HG03066 (cell line): ENCODE data around the gene DEPDC1.
"Not testable (repeated sequence)": the region's sequence is repeated elsewhere in the genome, so short reads cannot be mapped to it uniquely, and the experiment has no call there.

ENCODE experiments used
- ATAC-seq: cut with Tn5 transposase; IDR thresholded peaks from one replicate; pipeline ENCODE4 v1.9.1; 2021; ENCODE audit warnings: low read depth; ENCODE audit not compliant: unreplicated experiment

The DEPDC1 gene

GRCh38 chr1:68479501-68479900 is 17.4 kb downstream of the DEPDC1 start:
- no peak for ATAC-seq

GRCh38 chr1:68478662-68479061 is 18.2 kb downstream of the DEPDC1 start:
- no peak for ATAC-seq

DNA sequence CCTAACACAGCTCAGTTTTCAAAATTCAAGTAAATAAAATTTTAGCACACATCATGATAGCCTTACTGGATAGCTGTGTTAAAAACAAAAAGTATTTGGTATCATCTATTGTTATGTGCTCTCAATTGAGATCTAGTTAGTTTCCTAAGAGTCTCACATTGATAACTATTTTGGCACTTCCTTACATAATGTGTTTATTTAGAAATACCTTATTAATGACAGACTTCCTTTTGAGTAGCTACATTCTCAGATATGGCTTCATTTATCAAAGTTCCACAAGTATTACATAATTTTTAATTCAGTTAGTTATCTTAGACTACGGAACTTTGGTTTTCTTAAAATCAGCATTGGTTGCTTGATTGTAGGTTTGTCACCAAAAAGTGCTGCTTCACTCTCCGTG is 20.3 kb downstream of the DEPDC1 start:
- ATAC-seq: not testable (repeated sequence)

GRCh38 chr1:68473060-68473459 is 23.8 kb downstream of the DEPDC1 start:
- ATAC-seq: no peak

DNA sequence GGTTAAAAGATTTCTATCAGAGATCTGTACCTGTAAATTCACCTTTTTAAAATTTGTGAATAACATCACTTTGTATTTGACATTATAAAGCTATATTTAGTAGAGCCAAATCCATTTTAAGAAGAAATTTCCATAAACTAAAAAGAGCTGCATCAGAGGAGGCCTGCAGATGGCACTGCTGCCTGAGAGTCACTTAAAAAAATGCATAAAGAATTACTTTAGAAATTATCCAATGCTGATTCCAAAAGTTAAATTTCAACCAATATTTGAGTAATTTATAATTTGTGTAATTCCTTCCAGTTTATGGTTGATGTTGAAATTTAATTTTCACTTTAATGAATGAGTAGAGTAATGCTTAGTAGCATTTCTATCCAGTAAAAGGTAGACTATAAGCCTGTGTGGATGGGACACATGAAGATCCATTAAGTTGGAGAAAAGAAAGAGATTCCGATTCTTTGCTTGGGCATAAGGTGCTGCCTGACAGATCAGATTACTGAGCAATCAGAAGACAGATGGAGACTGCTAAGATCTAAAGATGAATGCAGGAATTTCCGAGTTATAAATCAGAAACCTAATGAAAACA is 26.4 kb downstream of the DEPDC1 start:
- no peak for ATAC-seq

- no peak for ATAC-seq
These were observed 32.0 kb downstream of the DEPDC1 start for GRCh38 chr1:68464891-68465290.

DNA sequence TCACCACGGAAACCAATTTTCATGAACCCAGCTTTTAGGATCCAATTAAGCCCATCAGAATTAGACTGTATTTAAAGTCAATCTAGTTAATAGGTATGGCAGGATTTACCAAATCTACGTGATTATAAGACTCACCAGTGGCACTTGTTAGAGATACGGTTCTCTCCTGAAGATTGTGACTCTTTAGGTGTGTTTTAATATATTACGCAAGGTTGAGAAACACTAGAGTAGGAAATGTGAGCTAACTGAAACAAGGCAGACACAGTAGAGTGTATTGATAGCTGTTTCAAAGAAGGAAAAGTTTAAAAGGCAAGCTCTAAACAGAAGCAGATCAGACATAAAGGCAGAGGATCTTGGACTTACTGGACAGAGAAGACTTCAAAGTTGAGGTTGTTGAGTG is 35.9 kb downstream of the DEPDC1 start:
- ATAC-seq: no peak

DNA sequence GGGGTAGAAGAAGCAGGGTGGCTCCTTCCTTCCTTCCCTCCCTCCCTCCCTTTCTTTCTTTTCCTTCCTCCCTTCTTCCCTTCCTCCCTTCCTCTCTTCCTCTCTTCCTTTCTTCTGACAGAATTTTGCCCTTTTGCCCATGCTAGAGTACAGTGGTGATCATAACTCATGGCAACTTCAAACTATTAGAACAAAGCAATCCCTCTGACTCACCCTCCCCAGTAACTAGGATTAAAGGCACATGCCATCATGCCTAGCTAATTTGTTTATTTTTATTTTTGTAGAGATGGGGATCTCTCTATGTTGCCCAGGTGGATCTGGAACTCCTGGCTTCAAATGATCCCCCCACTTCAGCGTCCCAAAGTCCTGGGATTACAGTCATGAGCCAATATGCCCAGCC is 37.1 kb downstream of the DEPDC1 start:
- no peak for ATAC-seq

- no peak for ATAC-seq
These were observed 37.8 kb downstream of the DEPDC1 start for GRCh38 chr1:68459091-68459490.

DNA sequence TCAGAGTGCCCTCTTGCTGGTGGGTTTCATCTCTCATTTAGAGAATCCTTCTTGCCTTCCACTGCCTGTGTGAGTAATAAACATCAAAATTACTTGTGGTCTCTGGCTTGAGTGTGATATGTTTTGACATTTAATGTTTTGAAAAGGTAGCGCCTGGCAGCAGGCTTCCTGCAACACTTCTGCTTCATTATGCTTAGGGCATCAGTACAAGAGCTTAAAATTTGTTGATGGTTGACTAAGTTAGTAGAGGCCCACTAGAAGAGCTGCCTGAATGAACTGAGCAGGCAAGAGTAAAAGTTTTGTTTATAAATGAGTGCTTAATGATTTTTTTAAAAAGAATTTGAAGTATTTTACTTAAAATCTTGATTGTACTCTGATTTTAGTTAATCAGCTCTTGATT is 40.7 kb downstream of the DEPDC1 start:
- ATAC-seq: no peak

DNA sequence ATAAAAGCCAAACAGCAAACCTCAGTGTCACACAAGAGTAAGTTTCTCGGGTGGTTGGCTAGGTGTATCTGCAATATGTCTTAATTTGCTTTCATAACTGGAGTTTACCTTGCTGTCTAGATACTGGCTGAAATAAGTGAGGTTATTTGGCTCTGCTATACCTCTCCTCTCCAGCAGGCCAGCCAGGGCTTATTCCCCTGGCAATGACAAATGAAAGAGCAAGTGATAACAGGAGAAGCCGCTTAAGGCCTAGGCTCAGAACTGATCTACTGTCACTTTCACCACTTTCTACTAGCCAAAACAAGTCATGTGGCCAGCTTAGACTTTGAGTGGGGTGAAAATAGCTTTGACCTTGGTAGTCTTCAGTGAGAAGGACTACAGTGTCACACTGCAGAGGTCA is 42.3 kb downstream of the DEPDC1 start:
- ATAC-seq: no peak

DNA sequence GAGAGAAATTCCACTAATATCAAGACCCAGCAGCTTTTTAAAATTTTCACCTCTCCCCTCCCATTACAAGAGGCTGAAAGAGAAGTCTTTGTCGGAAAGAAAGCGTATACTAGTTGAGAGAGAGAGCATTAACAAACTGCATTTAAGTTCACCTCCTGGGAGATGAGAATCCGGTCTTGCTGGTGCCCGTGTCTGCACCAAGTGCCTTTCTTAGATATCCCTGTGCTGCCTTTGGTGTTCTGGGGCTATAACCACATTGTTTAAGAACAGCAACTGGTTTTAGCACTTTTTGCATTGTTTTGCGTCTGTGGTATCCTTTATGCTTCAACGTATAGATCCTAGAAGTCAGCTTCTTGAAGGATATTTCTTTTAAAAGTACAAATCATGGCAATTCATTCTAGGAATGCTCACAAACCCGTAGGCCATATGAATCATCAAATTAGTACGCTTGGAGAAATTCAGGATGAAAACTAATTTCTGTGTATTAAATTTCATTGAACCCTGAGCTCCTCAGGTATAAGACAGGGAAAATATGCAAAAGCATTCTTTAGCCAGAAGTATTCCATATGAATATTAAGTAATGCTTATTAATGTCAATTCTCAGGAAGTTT is 43.7 kb downstream of the DEPDC1 start:
- ATAC-seq: no peak

DNA sequence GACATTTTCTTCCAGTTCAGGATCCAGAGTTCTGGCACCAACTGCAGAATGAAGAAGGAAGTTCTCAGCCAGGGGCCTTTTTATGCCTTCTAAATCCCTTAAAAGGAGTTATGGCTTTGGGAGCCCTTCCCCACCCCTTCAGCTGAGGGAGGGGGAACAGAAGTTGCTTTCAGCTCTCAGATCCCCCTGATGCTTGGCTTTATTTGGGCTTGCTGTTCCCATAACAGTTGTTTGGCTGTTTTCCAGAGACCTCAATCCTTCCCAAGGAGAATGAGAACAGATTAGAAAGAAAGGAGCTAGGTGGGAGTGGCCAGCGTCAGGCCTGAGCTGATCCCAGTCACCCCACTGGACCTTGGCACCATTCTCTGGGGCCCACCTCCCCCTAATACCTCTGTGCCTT is 47.0 kb downstream of the DEPDC1 start, which contains the start of gene RPE65:
RPE65 (minus strand) TSS at position 54 of the 400 bp plus-strand sequence; CDS start at position 5, 49 bp downstream.
- ATAC-seq: no peak

GRCh38 chr1:68448365-68448764 is 48.5 kb downstream of the DEPDC1 start:
- no peak for ATAC-seq

DNA sequence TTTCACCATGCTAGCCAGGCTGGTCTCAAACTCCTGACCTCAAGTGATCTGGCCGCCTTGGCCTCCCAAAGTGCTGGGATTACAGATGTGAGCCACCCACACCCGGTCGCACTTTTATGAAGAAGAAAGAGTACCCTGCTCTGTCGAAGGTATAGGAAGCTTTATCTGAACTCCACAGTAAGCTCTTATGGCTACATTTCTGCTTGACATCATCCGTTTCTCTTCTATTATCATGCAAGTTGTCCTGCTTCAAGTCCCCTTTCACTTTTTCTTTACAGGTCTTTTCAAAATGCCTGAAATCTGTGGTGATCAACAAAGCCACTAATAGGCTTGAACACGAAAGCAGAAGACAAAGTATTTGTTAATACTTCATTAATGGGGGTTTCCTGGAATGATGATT is 51.2 kb downstream of the DEPDC1 start:
- no peak for ATAC-seq

DNA sequence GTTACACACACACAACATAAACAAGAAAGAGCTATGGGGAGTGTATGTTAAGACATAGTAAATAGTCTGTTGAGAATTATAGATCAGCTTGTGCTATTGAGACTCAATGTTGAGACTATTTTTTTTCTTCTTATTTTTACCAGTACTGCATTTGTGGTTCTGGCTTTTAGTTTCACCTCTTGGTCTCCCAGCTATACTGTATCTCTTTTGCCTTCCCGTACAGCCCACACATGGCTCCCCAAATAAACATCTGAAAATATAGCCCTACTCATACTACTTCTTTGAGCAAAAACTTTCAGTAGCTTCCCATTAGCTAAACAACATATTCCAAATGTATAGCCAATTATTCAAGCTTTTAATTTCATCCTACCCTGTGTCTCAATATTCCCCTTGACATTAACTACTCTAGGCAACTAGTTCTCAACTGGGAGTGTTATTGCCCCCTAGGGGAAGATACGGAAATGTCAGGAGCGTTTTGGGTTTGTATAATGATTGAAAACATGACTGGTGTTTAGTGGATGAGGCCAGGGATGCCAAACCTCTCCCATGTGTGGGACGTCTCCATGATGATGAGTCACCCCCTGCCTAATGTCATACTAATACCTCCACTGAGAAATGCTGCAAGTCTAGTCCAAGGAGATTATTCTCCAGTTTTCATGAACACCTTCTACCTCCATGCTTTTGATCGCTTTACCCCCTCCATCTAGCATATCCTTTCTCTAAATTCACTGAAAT is 53.9 kb downstream of the DEPDC1 start:
- peak; percentile 76 for ATAC-seq

DNA sequence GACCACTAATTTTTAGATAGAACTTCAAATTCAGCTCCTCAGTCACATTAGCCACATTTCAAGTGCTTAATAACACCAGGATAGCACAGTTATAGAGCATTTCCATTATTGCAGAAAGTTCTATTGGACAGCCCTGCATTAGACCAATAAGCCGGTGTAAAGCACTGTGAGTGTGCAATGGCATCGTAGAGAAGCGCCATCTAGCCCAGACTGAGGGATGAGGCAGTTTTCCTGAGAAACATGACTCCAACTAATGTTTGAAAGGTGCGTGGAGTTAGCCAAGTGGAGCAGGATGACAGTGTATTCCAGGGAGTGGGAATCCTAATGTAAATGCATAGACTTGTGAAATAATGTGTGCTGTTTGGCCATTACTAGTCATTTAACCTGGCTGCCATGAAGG is 54.9 kb downstream of the DEPDC1 start:
- no peak for ATAC-seq

DNA sequence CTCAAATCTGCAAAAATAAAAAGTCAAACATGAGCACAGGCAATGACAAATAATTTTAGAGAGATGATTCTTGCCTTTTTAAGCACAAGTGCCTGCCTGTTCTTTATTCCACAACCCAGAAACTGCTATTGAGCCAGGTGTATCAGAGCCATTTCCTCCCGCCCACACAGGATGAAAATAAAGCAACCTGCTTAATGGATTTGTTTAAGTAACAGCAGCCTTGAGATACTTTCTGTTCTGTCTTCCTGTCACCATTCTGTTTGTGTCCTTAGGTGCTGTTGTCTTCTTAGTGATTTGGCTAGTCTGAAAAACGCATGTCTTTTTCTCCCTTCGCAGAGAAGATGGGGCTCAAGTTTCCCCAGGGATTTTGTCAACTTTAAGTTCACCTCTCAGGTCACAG is 58.6 kb downstream of the DEPDC1 start:
- ATAC-seq: no peak

DNA sequence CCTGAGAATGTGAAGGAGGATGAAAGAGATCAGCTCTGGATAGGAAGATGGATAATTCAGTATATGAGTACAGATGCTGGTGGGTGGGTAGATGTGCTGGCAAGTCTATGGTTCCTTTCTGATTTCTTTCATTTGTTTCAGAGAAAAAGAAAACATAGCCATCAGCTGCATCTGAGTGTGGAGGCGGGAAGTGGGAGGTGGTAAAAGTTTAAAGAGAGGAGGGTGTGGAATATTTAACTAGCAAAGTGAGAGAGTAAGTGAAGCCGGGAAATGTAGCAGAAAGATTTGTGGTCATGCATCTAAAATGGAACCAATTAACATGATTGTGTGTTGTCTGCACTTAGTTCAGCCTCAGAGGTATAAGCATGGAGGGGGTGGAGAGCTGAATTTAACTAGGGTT is 63.5 kb downstream of the DEPDC1 start:
- ATAC-seq: no peak

- no peak for ATAC-seq
These were observed 65.8 kb downstream of the DEPDC1 start for GRCh38 chr1:68431076-68431475.

- ATAC-seq: no peak
These were observed 67.6 kb downstream of the DEPDC1 start for GRCh38 chr1:68429233-68429808.

GRCh38 chr1:68426594-68426993 is 70.3 kb downstream of the DEPDC1 start:
- no peak for ATAC-seq
